GM10248 (cell line): Measurements from ENCODE around the gene PALLD.

Source experiments
- CTCF ChIA-PET: fragments of 300-600 bp; sonication (Branson Sonifier 250); formaldehyde crosslinking; extraction: SDS; loops from one replicate; lab custom pipeline; 2021; ENCODE audit warnings: antibody characterized with exemption; lab: Yijun Ruan, JAX
- POLR2A ChIA-PET: fragments of 350-650 bp; sonication (Branson Sonifier 250); formaldehyde crosslinking; extraction: SDS; loops from one replicate; lab custom pipeline; 2020; ENCODE audit warnings: antibody characterized with exemption; lab: Yijun Ruan, JAX
- DNase-seq: peaks from one replicate; pipeline ENCODE4 v3.0.0; 2012; ENCODE audit errors: extremely low spot score
- CTCF ChIP-seq: IDR thresholded peaks from 2 replicates; pipeline ENCODE4 v1.5.1; 2012; ENCODE audit warnings: mild to moderate bottlenecking, low read depth; ENCODE audit errors: extremely low read depth, missing control alignments, control extremely low read depth

Gene PALLD

GRCh38 chr4:168919706-168920324 lies 423.0 kb downstream of the PALLD start:
- CTCF ChIA-PET, result interaction anchor here (1.2 to 6.2 kb wide), 8 partner anchors 15 to 737 kb away, joined by 3 to 63 read pairs (median 6); no protein-coding TSS in a partner anchor
- no peak for DNase-seq
- POLR2A ChIA-PET, result no interaction called here
- TF ChIP-seq CTCF, result no peak

- ChIA-PET CTCF (interaction anchor here (1.0 to 6.2 kb wide), 19 partner anchors 8 to 737 kb away, joined by 3 to 63 read pairs (median 6); partner anchors contain the start of gene CLCN3), POLR2A (no interaction called here)
- TF ChIP-seq CTCF, result no peak
- DNase-seq, result no peak
Observed at GRCh38 chr4:168920441-168921065, 423.7 kb downstream of the PALLD start.

GRCh38 chr4:168923526-168924194 lies 426.8 kb downstream of the PALLD start:
- TF ChIP-seq CTCF, result peak; percentile 76
- ChIA-PET CTCF (interaction anchor here (0.7 to 6.2 kb wide), 48 partner anchors 11 to 1124 kb away, joined by 3 to 63 read pairs (median 5); partner anchors contain the start of gene CBR4), POLR2A (no interaction called here)
- DNase-seq, result peak; percentile 59

- TF ChIP-seq CTCF, result no peak
- ChIA-PET POLR2A (no interaction called here), CTCF (interaction anchor here (0.8 to 6.2 kb wide), 28 partner anchors 10 to 1123 kb away, joined by 3 to 63 read pairs (median 8); no protein-coding TSS in a partner anchor)
- DNase-seq, result no peak
Observed at GRCh38 chr4:168924667-168925066, 427.8 kb downstream of the PALLD start.

GRCh38 chr4:168925789-168926490 lies 429.1 kb downstream of the PALLD start:
- ChIA-PET POLR2A (no interaction called here), CTCF (no interaction called here)
- no peak for DNase-seq
- TF ChIP-seq CTCF, result no peak

- POLR2A ChIA-PET, result no interaction called here
- CTCF ChIA-PET, result interaction anchor here (1.1 to 1.9 kb wide), 5 partner anchors 10 to 557 kb away, joined by 3 to 8 read pairs (median 3); no protein-coding TSS in a partner anchor
Observed at GRCh38 chr4:168928346-168928745, 431.5 kb downstream of the PALLD start.

More at GRCh38 chr4:168928346-168928745, 431.5 kb downstream of the PALLD start:
- DNase-seq, result no peak
- TF ChIP-seq CTCF, result no peak
